Measurements from ENCODE around the gene NYNRIN.

DNA sequence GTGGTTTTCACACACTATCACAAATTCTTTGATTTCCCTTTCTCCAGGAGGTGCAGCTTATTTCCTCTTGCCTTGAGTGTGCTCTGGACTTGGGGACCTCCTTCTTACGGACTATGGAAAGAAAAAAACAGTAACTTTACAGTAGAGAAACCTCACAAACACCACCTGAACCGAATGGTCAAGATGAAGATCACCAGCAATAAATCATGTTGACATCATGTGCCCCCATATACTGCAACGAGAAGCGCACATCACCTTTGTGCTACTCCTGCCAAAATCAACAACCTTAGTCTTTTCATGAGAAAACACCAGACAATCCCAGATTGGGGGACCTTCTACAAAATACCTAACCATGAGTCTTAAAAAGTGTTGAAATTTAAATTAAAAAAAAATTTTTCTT is 13.3 kb upstream of the NYNRIN start:
- TF ChIP-seq EZH2 (IDR thresholded peaks at IDR 0.05; ENCODE audit: low read depth, low read length, severe bottlenecking): no peak
- no peak for TF ChIP-seq RNF2 (IDR thresholded peaks at IDR 0.05; ENCODE audit: borderline replicate concordance, low read depth, low read length, missing control alignments, poor library complexity, severe bottlenecking)
- TF ChIP-seq RAD21 (IDR thresholded peaks at IDR 0.05 in 1 of 2, conservative IDR thresholded peaks at IDR 0.05 in 1 of 2; ENCODE audit: low read depth in 2 of 2, low read length in 2 of 2): no peak
- TF ChIP-seq, protein P1, sequence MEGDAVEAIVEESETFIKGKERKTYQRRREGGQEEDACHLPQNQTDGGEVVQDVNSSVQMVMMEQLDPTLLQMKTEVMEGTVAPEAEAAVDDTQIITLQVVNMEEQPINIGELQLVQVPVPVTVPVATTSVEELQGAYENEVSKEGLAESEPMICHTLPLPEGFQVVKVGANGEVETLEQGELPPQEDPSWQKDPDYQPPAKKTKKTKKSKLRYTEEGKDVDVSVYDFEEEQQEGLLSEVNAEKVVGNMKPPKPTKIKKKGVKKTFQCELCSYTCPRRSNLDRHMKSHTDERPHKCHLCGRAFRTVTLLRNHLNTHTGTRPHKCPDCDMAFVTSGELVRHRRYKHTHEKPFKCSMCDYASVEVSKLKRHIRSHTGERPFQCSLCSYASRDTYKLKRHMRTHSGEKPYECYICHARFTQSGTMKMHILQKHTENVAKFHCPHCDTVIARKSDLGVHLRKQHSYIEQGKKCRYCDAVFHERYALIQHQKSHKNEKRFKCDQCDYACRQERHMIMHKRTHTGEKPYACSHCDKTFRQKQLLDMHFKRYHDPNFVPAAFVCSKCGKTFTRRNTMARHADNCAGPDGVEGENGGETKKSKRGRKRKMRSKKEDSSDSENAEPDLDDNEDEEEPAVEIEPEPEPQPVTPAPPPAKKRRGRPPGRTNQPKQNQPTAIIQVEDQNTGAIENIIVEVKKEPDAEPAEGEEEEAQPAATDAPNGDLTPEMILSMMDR (IDR thresholded peaks at IDR 0.05; ENCODE audit: control extremely low read depth in 1 of 3, insufficient read depth in 1 of 3, low read depth in 1 of 3, low read length in 3 of 3): no peak
- no peak for TF ChIP-seq POLR2AphosphoS5 (IDR thresholded peaks at IDR 0.05; ENCODE audit: low read depth, low read length)
- TF ChIP-seq MAFK (IDR thresholded peaks at IDR 0.05; ENCODE audit: low read depth, low read length): no peak
- TF ChIP-seq BRCA1 (IDR thresholded peaks at IDR 0.05; ENCODE audit: low read depth, low read length): no peak
- TF ChIP-seq YY1 (IDR thresholded peaks at IDR 0.05; ENCODE audit: low read depth, low read length): no peak
- TF ChIP-seq KDM5A (IDR thresholded peaks at IDR 0.05; ENCODE audit: low read length): no peak

Data from H1 (cell line).